GF-D8 (cell line): ENCODE data around the gene HNRNPH2.

Experiments used
- DNase-seq: peaks from one replicate; lab custom pipeline; 2025; lab: John Stamatoyannopoulos, UW

Gene HNRNPH2

DNA sequence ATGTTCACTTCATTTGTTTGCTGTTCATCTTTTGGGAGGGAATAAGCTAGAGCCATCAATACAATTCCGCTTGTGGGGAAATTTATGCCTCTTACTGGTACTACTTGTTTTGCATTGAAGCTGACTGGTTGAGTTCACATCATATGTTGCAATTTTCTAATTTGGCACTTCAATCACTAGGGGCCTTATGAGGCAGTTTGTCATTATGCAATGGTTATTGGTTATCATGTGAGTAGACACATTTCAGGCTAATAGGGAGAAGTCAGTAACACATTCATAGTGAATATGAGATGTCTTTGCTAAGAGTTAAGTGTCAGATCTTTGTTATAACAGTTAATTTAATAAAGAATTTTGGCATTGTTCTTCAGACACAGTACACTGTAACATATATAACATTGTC, 12.2 kb upstream of the HNRNPH2 start:
- DNase-seq: peak; percentile 12

DNA sequence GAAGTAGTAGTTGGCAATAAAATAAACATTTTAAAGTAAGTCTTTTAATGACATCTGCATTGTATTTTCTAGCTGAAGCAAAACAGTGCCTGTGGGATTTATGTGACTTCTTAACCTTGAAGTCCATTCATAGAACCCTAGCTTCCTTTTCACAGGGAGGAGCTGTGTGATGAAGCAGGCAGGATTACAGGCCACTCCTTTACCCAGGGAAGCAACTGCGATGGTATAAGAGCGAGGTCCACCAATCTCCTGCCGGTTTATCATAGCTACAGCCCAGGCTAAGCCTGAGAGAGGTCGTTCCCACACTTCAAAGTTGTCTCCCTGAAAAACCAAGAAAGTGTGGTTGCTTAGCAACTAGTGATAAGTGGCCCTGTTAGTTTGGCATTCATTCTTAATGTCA, 10.2 kb upstream of the HNRNPH2 start:
- no peak for DNase-seq

DNA sequence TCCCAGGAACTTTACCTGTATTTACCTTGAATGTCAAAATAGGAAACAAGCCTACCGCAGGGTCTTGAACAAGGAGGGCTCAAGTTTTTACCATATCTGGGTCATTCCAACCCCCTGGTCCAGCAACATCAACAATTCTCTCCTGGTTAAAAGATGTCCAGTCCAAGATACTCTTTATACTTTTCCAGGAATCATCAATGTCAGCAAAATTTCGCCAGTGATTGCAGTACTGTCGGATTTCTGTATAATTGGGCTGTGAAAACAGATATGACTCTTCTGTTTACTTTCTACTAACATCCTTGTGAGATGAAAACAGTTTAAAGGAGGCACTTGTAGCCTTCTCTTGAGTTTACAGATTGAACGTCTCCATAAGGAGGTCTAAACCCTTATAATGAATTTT, 9.3 kb upstream of the HNRNPH2 start:
- DNase-seq: no peak

DNA sequence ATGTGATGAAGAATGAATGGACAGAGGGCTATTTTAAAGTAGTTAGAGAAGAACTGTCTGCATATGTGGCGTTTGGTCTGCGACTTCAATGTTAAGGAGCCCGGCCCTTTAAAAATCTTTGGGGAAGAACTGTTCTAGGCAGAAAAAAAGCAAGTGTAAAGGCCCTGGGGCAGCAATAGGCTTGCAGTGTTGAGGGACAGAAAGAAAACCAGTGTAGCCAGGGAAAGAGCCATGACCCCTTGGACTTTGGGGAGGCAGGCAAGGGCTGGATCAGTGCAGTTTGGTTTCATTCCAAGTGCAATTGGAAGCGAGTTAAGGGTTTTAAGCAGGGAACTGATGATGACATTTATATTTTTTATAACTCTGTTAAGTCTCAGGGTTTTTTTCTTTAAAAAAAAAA, 8.2 kb upstream of the HNRNPH2 start:
- DNase-seq: no peak

DNA sequence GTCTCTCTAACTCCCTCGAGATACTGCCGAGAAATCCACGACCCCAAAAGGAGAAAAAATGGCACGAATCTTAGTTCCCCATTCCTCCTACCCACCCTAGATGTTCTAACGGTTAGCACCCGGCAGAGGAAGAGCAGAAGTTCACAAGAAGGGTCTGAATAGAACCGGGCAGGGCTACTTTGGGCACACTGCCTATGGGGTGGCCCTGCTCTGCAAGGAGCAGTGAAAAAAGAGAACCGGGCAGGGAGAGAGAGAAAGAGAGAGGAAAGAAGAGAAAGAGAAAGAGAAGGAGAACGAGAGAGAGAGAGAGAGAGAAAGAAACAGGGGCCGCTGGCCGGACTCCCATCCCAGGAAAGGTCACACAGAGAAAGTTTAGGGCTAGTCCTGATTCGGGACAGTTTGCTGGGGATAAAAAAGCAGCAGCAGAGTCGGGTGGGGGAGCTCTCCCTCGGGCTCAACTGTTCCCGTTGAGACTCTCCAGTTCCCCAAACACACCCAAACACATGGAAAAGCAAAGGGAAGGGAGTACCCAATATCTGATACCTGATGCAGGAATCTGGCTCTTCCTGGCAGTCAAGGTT, 765 bp upstream of the HNRNPH2 start:
- no peak for DNase-seq

DNA sequence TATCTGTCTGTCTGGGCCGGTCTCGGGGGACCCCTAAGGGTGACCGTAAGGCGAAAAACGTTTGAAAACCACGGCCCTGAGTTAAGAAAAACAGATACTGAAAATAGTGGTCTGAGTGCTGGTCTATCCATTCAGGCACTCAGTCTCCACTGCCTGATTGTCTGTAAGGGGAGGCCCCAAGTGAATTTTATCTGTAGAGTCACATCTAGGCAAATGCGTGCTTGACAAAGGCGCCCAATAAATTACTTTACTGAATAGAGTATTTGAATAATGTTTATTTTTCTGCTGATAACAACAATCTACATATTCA, 465 bp downstream of the HNRNPH2 start:
- DNase-seq: peak; percentile 32

DNA sequence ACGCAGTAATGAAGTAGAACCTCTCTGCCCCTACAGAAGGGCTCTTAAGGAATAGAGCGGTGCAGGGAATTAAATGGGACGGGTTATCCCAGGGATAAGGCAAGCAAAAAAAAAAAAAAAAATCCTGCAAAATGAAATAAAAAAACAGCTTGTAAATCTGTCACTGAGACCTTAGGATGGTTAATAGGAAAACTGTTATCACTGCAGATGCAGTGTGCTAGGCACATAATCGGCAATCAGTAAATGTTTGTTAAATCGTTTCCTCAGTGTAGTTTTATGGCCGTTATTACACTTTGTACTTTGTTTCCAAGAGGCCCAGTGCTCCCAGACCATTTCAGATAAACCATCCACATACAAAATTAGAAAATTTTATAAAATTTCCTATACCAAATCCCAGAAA, 1.0 kb downstream of the HNRNPH2 start:
- DNase-seq: no peak

DNA sequence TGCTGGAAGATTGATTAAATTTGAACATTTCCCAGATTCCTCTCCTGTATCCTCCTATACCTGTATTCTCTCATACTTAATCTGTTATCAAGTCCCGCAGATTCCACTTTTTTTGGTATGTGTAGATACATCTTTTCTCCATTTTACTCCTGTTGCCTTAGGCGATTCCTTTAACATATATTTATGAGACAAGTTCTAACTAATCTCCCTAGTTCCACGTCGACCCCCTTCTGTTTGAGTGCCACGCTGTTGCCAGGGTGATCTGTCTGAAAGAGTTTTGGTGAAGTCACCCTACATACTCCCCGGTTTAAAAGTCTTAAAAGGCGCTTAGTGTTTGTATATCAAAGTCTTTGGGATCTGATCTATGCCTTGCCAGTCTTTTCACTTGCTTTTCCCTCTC, 2.4 kb downstream of the HNRNPH2 start:
- DNase-seq: no peak

DNA sequence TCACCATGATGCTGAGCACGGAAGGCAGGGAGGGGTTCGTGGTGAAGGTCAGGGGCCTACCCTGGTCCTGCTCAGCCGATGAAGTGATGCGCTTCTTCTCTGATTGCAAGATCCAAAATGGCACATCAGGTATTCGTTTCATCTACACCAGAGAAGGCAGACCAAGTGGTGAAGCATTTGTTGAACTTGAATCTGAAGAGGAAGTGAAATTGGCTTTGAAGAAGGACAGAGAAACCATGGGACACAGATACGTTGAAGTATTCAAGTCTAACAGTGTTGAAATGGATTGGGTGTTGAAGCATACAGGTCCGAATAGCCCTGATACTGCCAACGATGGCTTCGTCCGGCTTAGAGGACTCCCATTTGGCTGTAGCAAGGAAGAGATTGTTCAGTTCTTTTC, 4.0 kb downstream of the HNRNPH2 start:
- DNase-seq: no peak

DNA sequence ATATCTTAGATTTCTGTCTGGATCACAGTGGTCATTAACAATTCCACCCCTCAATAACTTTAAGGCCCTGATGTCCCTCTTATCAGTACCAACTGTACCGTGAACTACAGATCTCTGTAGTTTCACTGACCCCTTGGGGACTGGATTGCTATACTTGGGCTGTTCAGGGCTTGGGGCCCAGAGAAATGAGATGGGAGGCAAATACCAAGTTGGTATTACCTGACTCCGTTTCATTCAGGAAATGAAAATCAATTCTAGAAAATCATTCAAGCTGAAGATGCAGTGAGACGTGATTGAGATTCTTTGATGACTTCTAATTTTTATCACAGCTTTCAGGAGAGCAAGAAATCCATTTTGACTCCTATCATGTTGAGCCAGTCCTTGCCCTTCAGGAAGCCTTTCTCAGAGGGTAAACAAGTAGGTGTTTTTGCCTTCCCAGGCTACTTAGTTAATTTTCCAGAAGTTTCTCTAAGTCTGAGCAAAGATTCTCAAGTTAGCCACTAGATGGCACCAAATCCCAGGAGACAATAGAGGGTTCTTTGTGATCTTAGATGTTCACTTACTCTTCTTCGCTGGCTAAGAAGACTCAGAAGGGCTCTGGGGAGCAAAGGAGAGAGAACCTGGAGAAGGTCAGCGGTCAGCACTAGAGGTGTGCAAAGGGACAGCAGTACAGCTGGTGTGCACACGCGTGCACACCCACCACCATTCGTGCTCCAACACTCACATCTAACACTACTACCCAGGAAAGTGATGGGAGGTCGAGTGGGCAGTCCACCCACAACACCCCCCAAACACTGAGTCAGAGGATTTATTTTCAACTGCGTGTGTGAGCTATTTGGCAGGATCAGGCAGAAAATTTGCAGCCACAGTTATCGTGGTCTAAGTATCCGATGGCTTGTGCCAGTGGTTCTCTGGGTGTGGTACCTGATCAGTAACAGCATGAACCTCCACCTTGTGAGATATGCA, 7.4 kb downstream of the HNRNPH2 start:
- no peak for DNase-seq

DNA sequence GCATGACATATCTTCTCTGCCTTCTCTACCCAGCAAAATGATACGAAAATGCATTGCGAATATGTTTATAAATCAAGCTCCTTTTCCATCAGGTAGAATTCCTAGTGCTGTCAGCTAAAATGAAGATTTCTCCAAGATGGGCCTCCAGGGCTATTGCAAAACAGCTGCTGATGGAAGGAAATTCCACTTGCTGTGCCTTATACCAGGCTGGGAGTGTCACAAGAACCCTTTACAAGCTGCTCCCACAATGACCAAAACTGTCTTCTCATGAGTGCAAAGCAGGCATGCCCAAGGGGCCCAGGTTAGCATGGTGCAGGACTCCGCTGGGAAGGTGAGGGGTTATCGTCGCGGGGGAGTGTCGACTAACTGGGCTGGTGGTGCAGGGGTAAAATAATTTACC, 8.7 kb downstream of the HNRNPH2 start:
- DNase-seq: no peak

DNA sequence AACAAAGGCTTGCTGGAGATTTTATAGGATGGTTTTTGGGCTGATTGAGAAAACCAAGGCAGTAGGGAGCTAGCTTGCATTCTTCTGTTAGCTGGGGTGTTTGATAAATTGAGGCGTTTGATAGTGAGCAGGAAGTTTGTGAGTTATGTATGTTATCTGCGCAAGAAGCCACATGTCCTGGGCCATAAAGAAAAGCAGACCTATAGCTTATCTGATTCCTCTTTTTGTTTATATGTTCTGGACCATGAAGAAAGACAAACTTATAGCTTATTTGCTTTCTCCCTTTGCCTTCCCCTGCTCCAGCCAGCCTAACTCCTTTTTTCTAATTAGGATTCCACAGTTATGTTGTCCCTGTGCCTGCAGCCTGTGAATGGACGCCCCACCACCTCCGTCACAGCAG, 9.2 kb downstream of the HNRNPH2 start:
- DNase-seq: no peak

DNA sequence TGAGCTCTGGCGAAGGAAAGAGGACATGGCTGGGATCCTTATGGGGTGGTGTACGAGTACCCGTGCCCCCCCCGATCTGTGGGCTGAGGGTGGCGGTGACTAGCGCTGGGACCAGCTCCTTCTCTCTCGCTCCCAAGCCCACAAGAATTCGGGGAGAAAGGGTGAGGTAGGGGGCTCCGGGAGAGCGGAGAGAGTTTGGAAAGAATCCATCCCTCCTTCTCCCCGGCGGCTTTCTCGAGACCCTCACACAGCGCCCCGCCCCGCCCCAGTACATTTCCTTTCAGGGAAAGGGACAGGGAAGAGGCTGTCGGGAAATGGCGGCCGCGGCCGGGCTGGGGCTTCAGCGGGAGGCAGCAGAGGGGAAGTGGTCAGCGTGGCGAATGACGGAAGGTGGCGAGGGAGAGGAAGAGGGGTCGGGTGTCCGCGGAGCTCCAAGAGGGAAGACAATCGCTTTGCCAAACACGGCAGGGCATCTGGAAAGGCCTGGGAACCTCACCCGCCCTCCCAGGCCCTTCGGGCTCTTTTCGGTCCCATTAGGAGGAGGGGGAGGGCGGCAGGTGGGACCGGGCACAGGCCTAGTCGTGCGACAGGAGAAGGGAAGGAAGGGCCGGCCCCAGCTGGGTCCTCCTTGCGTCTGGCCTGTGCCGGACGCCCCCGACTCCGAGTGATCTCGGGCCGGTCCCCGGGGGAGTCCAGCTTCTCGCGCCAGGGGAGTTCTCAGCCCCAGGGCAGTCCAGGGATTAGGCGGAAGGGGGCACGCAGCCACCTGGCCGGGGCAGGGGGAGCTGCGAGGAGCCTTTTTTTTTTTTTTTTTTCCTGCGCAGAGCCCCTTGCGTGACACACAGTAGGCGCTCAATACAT, 10.2 kb downstream of the HNRNPH2 start:
- no peak for DNase-seq

DNA sequence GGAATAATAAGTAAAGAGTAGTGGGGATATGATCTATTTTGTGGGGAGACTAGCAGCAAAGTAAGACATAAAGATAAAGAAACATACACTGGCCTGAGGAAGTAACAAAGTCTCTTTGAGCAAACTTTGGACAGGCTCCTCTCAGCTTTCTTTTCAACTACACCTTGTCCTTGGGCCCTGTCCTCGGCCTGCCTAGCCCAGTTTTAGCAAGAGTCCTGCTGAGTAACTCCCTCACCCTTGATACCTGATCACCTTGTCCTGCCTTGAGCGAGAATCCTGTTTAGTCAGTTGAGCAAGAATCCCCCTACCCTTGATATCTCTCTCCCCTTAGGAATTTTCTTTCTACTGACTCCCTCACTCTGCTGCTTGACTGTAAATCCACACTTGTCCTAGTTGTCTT, 11.5 kb downstream of the HNRNPH2 start:
- DNase-seq: no peak

DNA sequence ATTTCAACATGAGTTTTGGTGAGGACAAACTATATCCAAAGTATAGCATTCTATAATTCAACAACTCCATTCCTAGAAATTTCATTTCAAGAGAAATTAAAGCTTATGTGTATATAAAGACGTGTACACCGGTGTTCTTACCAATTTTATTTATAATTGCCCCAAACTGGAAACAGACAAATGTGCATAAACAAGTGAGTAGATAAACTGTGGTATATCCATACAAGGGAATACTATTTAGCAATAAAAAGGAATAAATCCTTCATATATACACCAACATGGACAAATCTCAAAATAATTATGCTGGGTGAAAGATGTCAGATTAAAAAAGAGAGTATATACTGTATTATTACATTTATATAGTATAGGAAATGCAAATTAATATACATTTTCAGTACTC, 19.9 kb downstream of the HNRNPH2 start:
- DNase-seq: no peak

DNA sequence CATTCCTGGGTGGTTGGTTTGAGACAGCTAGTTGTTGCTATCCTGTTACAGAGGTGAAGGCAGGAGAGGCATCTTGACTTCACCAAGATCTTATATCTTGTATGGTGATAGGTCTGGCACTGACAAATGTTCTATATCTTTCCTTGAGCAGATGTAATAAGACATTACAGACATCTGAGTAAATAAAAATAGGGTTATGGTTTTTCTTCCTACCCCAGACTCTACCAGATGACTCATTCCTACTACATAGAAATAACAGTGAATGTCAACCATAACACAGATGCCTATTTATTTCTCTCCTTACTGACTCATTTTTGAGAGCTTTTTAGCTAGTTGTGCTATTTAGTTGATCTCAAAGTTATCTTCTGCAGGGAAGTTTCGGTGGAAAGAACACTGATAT, 21.9 kb downstream of the HNRNPH2 start:
- DNase-seq: no peak

DNA sequence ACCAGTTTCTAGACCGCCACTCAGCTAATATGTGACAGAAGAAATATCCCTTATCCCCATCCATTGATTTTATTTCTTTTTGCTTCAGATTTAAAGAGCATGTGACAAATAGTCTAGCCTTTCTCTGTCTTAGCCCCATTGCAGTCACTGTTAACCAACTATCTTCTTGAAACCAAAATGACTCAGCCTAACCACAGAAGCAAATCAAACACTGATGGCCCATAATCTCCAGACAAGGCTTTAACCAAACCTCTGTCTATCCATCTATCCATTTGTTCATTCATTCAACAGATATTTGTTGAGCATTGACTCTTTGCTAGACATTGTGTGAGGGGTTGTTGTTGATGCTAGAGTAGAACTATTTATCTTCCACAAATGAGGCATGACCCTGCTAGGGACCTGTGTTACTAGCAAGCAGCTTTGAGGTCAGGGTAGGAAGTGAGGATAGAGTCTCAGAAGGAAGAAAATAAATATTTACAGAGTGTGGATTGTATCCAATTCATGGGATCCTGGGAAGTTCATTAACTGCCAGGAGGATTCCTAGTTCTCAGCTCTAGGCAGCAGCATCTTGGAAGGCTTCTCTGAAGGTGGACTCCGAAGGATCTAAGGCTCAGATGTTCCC, 22.5 kb downstream of the HNRNPH2 start:
- no peak for DNase-seq

DNA sequence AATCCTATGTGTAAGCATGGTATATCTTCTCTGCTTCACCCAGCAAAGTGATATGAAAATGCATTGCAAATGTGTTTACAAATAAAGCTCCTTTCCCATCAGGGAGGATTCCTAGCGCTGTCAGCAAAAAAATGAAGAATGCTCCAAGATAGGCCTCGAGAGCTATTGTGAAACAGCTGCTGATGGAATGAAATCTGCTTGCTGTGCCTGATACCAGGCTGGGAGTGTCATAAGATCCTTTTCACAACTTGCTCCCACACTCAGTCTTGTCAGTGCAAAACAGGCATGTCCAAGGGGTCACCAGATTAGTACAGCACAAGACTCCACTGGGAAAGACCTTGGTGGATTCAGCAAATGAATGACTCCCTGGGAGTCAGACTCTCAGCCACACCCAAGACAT, 34.1 kb downstream of the HNRNPH2 start:
- no peak for DNase-seq

DNA sequence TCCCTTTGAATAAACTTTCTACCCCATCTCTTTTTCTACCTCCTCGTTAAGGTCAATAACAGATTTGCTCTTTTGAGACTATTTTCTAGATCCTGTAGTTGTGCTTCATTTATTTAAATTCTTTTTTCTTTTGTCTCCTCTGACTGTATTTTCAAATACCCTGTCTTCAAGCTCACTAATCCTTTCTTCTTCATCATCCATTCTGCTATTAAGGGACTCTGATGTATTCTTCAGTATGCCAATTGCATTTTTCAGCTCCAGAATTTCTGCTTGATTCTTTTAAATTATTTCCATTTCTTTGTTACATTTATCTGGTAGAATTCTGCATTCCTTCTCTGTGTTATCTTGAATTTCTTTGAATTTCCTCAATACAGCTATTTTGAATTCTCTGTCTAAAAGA, 41.3 kb downstream of the HNRNPH2 start:
- DNase-seq: no peak

DNA sequence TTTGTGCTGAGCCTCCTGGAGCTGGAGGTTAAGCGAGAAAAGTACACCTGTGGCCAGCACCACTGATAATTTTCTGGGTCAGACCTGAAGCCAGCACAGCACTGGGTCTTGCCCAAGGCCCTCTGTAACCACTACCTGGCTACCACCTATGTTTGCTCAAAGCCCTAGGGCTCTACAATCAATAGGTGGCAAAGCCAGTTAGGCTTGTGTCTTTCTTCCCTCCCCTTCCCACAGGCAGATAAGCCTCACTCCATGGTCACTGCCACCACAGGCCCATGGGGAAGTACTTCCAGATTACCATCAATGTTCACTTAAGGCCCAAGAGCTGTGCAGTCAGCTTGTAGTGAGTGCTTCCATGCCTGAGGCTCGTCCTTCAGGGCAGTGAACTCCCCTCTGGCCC, 42.1 kb downstream of the HNRNPH2 start:
- peak; percentile 0 for DNase-seq

DNA sequence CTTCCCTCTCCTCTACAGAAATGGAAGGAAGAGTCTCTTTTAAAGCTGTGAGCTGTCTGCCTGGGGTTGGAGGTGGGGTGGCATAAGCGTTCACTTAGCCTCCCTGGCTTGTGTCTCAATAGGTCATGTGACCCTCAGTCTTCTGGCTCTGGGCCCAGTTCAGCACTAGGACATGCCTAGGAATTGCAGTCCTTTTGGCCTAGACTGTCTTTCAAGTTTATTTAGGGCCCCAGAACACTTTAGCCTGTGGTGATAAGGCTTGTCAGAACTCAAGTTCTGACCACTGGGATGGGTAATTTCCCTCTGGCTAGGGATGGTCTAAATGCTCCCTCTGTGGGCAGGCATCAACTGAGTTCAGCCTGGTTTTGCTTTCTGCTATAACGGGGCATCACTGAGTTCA, 42.9 kb downstream of the HNRNPH2 start:
- DNase-seq: no peak

DNA sequence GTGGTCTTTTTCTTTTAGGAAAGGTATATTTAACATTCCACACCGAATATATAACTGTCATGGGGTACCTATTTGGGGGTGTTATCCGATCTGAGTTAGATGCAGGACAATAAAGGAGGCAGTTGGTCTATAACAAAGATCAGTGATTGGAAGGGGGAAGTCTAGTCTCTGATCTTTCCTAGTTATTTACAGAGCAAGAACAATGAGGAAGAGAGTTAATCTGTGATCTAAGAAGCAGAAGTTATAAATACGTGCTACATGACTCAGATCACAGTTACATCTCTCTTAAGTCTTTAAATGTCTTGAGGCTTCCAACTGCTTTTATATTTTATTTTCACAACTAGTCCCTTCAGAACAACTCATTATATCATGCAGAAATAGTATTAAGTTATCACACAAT, 44.0 kb downstream of the HNRNPH2 start:
- DNase-seq: peak; percentile 9

DNA sequence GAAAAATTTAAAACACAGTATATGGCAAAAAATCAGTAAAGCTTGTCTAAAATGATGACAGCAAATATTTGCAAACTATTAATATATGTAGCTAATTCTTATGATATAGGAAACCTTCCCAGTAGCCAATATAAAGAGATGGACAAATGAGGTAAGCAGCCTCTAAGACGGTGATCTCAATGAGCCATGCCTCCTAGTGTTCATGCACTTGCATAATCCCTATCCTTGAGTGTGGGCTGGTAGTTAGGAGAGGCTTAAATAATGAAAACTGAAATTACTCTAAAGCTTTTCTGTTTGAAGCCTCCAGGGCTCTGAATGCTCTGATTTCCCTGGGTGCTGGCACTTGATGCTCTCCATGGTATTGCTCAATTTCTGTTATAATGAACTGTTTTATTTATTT, 52.6 kb downstream of the HNRNPH2 start:
- no peak for DNase-seq
